ENCODE measurements around the gene PRKAB2. TPM values are rescaled to one million over a fixed set of nuclear protein-coding genes. Genes with fewer than 3 reads are reported as not detected.

Gene PRKAB2
- total and polyA plus RNA-seq, 8 donors, result 6.0 to 26.3 (median 10.5) TPM

DNA sequence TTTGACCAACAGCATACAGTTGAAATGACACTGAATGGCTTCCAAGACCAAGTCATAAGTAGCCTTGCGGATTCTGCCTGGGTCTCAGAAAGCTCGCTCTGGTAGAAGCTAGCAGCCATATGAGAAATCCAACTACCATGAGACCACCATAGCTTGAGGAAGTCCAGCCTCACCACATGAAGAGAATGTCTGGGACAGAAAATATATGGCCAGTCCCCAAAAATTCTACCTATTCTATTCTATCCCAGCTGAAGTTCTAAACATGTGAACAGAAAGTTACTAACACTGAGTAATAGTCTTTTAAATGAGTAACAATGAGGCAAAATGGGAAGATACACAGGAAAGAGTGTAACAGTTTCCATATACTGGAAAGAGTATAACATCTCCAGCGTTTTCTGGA is 43.9 kb upstream of the PRKAB2 start:
- peak overlapping the region in 1 of 5 donors; percentile 52 for H3K27ac ChIP-seq
- H3K9me3 ChIP-seq, result no peaks in the 10 kb centered on the region
- H3K36me3 ChIP-seq, result peaks cover 3 to 60% (median 20%) of the 10 kb centered on the region in 4 donors
- intact Hi-C loops (cut with DNase I; ENCODE audit: low total_unique reads), result no loop called here
- WGBS, 5 donors, result 65 to 95% (median 88%) methylated on average over 3 of the region's 3 CpGs
- H3K4me1 ChIP-seq, result peaks cover 0 to 45% (median 26%) of the 10 kb centered on the region in 4 donors
- TF ChIP-seq POLR2A (IDR thresholded peaks at IDR 0.05), result no peak
- no peaks in the 10 kb centered on the region for H3K27me3 ChIP-seq
- no peak for DNase-seq
- no peak overlapping the region for H3K4me3 ChIP-seq

DNA sequence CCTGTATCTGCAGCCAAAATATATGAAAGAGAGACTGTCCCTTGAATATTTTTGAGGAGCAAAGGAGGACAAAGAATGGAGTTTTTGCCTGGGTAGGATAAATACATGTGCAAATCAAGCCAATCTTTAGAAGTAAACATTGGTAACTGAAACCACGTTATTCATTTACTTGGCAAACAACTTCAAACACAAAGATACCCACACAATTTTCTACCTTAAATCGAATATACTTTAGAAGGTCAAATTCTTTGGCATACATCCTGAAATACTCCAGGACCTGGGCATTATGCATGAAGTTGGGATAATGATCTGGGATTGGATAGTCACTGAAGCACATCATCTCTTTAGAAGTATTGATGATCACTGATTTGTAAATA is 43.3 kb upstream of the PRKAB2 start:
- DNase-seq, result peak in 1 of 2 donors; percentile 30
- H3K4me1 ChIP-seq, result peaks cover 0 to 51% (median 26%) of the 10 kb centered on the region in 4 donors
- intact Hi-C loops (cut with DNase I; ENCODE audit: low total_unique reads), result no loop called here
- H3K27ac ChIP-seq, result peak overlapping the region in 2 of 5 donors; percentile 17 to 19
- H3K9me3 ChIP-seq, result no peaks in the 10 kb centered on the region
- peaks cover 3 to 61% (median 21%) of the 10 kb centered on the region in 4 donors for H3K36me3 ChIP-seq
- no peaks in the 10 kb centered on the region for H3K27me3 ChIP-seq
- no peak overlapping the region for H3K4me3 ChIP-seq
- TF ChIP-seq POLR2AphosphoS5 (IDR thresholded peaks at IDR 0.05) (peak in 1 of 3 donors; percentile 7), POLR2A (IDR thresholded peaks at IDR 0.05) (no peak)
- 14 to 32% (median 24%) methylated on average over 2 of the region's 2 CpGs for WGBS, 5 donors

DNA sequence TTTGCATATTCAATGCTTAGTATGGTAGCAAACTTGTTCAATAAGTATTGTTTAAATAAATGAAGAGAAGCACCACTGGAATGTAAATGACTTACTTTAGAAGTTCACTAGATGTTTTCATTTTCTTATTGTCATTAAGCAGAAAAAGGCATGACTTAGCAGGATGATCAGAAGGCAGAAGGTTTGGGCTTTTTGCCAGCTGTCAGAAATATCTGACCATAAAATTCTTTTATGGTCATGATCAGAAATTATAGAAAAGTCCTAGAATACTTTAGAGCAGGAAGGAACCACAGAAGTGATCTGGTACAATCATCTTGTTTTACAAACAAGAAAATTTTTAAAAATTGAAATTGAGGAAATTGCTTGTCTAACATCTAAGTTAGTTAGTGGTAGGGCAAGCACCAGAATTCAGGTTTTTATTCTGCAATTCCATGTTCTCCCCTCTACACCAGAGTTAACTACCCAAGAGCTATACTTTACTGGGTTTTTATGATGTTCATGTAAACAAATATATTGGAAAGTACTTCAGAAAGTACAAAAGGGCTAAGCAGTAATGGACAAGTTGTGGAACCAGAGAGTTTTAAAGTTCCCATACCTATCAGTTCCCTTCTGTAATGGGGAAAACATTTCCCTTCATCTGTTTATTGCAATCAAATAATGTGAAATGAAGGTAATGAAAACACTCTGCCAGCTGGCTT is 42.7 kb upstream of the PRKAB2 start:
- peaks cover 3 to 60% (median 24%) of the 10 kb centered on the region in 4 donors for H3K36me3 ChIP-seq
- no peak overlapping the region for H3K4me3 ChIP-seq
- no peak for TF ChIP-seq EP300 (IDR thresholded peaks at IDR 0.05)
- no peak for TF ChIP-seq POLR2AphosphoS5 (IDR thresholded peaks at IDR 0.05)
- TF ChIP-seq POLR2A (IDR thresholded peaks at IDR 0.05), result no peak
- TF ChIP-seq, protein P1, sequence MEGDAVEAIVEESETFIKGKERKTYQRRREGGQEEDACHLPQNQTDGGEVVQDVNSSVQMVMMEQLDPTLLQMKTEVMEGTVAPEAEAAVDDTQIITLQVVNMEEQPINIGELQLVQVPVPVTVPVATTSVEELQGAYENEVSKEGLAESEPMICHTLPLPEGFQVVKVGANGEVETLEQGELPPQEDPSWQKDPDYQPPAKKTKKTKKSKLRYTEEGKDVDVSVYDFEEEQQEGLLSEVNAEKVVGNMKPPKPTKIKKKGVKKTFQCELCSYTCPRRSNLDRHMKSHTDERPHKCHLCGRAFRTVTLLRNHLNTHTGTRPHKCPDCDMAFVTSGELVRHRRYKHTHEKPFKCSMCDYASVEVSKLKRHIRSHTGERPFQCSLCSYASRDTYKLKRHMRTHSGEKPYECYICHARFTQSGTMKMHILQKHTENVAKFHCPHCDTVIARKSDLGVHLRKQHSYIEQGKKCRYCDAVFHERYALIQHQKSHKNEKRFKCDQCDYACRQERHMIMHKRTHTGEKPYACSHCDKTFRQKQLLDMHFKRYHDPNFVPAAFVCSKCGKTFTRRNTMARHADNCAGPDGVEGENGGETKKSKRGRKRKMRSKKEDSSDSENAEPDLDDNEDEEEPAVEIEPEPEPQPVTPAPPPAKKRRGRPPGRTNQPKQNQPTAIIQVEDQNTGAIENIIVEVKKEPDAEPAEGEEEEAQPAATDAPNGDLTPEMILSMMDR (IDR thresholded peaks at IDR 0.05), result no peak
- peaks cover 0 to 56% (median 29%) of the 10 kb centered on the region in 4 donors for H3K4me1 ChIP-seq
- H3K27me3 ChIP-seq, result no peaks in the 10 kb centered on the region
- intact Hi-C loops (cut with DNase I; ENCODE audit: low total_unique reads), result no loop called here
- H3K27ac ChIP-seq, result peak overlapping the region in 2 of 5 donors; percentile 17 to 19
- DNase-seq, result no peak
- no peaks in the 10 kb centered on the region for H3K9me3 ChIP-seq

DNA sequence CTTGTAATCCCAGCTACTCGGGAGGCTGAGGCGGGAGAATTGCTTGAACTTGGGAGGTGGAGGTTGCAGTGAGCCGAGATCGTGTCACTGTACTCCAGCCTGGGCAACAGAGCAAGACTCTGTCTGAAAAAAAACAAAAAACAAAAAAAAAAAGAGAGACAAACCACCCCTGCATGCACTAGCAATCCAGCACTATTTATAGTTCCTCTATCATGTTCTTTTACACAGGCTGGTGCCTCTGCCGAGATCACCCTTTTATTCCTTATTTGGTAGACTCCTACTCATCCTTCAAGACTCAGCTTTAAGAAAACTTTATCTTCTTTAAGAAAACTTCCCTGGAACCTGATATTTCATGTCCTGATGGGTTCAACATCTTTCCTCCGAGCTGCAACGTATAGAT is 42.1 kb upstream of the PRKAB2 start:
- TF ChIP-seq, protein P1 (IDR thresholded peaks at IDR 0.05), result no peak
- no peak for TF ChIP-seq POLR2AphosphoS5 (IDR thresholded peaks at IDR 0.05)
- TF ChIP-seq POLR2A (IDR thresholded peaks at IDR 0.05), result no peak
- TF ChIP-seq EP300 (IDR thresholded peaks at IDR 0.05), result no peak
- DNase-seq, result no peak
- Histone ChIP-seq H3K9me3 (no peaks in the 10 kb centered on the region), H3K4me1 (peaks cover 0 to 60% (median 31%) of the 10 kb centered on the region in 4 donors), H3K4me3 (no peak overlapping the region), H3K36me3 (peaks cover 3 to 61% (median 27%) of the 10 kb centered on the region in 4 donors), H3K27ac (no peak overlapping the region), H3K27me3 (no peaks in the 10 kb centered on the region)
- 73 to 87% (median 84%) methylated on average over 7 of the region's 7 CpGs for WGBS, 5 donors
- intact Hi-C loops (cut with DNase I; ENCODE audit: low total_unique reads), result no loop called here

DNA sequence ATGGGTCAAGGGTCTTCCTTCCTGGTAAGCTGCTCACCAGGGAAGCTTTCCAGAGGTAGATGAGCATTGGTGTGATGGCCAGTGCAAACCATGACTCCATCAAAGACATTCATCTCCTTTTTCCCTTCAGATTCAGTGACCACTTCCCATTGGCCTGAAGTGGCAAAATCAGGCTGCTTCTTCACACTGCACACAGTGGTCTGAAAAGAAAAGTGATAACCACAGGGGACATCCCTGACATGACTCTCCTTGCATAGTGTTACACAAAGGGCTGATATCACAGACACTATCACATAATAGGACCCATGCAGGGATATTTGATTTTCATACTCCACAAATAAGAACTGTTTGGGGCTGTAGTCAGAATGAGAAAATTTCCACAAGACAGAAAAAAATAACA is 41.0 kb upstream of the PRKAB2 start:
- Histone ChIP-seq H3K36me3 (peaks cover 3 to 68% (median 34%) of the 10 kb centered on the region in 4 donors), H3K27me3 (no peaks in the 10 kb centered on the region), H3K27ac (no peak overlapping the region), H3K4me3 (no peak overlapping the region), H3K9me3 (no peaks in the 10 kb centered on the region), H3K4me1 (peaks cover 0 to 57% (median 31%) of the 10 kb centered on the region in 4 donors)
- intact Hi-C loops (cut with DNase I; ENCODE audit: low total_unique reads), result no loop called here
- no peak for DNase-seq
- TF ChIP-seq EP300 (IDR thresholded peaks at IDR 0.05), result no peak
- TF ChIP-seq, protein P1 (IDR thresholded peaks at IDR 0.05), result no peak
- no peak for TF ChIP-seq POLR2A (IDR thresholded peaks at IDR 0.05)
- no peak for TF ChIP-seq POLR2AphosphoS5 (IDR thresholded peaks at IDR 0.05)

All from stomach (tissue), 9 donors.